Renal pelvis (tissue), 4 donors: Measurements from ENCODE around the gene SAE1. TPM values are rescaled to one million over a fixed set of nuclear protein-coding genes. Genes with fewer than 3 reads are reported as not detected.

ENCODE experiments used
- DNase-seq: peaks from one replicate; pipeline ENCODE4 v3.0.0-alpha.2; 2013
- polyA plus RNA-seq, 3 donors: library from polyadenylated mRNA; unstranded; fragments of 120-200 nt; gene quantifications; one replicate each; pipeline ENCODE4 v1.2.1, GENCODE V29; 2013; ENCODE audit not compliant: insufficient read length in 3 of 3

The SAE1 gene
- polyA plus RNA-seq, 3 donors, result 111 to 136 (median 112) TPM

DNA sequence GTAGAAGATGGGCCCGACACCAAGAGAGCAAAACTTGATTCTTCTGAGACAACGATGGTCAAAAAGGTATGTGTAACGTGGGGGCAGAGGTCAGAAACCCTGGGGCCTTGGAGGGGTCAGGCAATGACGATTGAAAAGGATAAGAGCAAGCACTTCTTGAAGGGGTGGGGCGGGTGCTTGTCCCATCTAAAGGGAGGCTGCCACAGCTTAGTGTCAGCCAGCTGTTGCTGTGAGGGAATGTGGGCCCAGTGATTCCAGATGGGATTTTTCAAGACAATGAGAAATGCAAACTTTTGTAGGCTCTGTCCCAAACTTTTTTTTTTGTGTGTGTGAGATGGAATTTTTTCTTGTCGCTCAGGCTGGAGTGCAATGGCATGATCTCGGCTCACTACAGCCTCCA is 24.5 kb downstream of the SAE1 start:
- DNase-seq, result peak; percentile 74

DNA sequence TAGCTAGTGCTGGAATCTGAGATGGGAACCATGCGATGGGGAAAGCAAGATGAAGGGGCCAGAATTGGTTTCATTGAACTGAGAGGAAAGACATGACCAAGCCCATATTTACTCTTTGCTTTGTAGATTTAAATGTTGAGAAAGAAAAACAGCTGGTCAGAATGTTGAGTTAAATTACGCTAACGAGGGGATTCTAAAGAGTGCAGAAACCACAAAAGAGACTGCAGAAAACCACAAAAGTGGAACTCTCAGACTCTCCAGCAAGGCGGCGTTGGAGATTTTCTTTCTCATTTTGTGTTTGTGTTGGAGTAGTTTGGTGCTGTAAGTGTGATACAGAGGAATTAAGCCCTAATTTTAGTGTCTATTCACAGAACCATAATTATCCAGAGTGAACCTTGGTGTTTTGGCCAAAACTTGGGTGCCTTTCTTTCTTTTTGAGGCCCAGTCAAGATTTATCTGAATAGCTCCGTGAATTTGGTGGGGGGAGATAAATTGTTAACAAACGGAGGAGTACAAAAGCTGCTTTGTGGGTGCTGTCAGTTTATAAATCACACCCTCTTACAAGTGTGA is 26.3 kb downstream of the SAE1 start:
- no peak for DNase-seq

DNA sequence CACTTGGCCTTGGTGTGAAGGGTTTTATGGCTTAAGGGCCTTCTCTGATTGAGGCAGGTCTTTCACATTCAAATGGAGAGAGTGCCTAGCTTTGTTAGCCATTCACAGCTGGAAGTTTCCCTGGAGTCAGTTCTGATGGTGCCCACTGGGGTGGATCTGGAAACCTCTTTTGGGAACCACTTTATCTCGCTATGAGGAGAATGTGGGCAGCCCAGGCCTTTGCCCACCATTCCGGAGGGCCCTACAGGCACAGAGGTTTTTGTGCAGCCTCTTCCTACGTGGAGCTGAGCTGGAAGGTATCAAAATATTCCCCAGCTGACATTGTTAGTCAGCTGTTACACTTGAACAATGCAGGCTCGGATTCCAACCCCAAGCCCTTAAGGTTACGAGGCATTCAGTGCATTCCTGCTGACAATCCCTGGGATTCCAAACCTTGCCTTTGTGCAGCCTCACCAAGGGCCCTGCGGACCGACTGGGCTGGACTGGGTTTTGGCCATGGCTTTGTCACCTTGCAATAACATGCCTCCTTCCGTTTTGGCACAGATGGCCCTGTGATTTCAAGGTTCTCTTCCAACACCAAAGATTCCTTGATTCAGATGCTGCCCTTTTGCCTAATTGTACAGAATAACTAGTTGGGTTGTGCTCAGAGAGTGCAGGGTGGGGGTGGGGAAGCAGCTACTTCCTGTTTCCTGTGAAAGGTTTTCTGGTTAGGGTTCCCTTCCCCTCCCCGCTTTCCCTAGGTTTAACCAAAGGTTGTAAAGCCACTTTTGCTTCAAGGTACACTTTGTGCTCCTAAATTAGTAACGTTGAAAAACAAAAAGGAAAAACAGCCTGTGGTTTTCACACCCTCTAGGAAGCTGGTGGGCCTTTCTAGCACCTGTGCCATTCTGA is 27.0 kb downstream of the SAE1 start:
- peak; percentile 33 for DNase-seq

DNA sequence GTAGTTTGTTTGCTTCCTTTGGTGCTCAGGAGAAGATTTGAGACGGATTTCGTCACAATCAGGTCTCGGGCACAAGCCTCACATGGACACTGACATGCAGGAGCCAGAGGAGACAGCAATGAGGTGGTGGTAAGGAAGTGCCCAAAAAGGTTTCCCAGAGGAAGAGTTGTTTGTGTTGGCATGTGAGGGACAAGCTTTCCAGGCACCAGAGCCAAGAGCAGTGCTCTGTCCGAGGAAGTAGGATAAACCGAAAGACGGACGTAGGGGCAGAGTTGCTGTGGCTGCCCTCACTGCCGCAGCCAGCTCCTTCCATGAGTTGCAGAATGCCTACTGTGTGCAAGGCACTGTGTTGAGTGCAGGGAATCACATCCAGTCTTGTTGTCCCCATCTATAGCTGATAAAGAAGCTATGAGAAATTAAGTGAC is 27.7 kb downstream of the SAE1 start:
- no peak for DNase-seq

DNA sequence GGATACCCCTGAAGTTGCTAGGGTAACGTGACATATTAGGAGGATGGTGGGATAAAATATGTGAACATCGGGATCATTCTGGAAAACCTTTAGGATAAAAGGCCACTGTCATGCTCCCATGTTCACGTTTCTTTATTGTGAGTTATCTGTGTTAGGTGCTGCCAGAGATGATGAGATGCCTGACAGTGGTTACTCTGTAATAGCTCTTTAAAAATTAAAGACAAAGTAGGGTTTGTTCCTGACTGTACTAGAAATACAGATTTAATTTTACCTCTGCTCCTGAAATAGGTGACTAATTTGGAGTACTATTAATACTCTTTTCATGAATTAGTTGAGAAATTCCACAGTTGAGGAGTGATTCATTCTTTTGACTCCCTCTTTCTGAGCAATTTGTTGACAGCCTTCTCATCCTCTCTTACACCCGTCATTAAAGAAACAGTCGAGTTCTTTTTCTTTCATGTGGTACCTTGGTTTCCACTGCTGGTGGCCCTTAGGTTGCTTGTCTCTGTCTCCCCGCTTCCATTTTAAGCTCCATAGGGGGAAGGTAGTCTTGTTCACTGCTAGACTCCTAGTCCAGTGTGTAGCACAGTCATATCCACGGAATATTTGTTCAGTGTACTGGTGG is 28.4 kb downstream of the SAE1 start:
- no peak for DNase-seq

DNA sequence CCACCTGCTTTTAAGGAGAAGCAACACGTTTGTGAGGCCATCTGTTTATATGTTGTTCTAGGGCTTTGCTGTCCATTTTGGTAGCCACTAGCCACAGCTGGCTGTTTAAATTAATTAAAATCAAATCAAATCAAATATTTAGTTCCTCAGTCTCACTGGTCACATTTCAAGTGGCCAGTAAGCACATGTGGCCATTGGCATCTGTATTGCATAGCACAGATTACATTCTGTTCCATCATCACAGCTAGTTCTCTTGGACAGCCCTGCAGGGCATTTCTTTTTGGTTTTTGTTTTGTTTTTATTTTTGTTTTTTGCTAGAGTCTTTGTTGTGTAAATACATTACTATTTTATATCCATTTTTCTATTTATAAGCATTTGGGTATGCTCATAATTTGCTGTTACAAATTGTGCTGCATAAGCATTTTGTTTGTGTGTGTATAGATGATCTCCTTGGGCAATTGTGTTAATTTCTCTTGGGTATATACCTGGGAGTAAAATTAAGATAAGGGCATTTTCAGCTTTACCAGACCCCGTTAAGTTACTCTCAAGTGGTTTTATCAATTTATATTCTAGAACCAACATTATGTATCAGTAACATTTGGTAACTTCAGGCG is 31.3 kb downstream of the SAE1 start:
- DNase-seq, result no peak

DNA sequence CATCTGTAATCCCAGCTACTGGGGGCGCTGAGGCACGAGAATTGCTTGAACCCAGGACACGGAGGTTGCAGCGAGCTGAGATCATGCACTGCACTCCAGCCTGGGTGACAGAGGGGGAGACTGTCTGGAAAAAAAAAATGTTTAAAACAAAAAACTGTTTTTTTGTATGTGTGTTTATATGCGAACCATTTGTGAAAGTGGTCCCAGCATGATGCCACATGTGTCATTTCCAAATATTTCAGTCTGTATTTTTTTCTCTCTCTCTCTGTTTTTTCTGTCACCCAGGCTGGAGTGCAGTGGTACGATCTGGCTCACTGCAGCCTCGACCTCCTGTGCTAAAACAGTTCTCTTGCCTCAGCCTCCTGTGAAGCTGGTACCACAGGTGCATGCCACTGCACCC is 37.4 kb downstream of the SAE1 start:
- DNase-seq, result no peak

DNA sequence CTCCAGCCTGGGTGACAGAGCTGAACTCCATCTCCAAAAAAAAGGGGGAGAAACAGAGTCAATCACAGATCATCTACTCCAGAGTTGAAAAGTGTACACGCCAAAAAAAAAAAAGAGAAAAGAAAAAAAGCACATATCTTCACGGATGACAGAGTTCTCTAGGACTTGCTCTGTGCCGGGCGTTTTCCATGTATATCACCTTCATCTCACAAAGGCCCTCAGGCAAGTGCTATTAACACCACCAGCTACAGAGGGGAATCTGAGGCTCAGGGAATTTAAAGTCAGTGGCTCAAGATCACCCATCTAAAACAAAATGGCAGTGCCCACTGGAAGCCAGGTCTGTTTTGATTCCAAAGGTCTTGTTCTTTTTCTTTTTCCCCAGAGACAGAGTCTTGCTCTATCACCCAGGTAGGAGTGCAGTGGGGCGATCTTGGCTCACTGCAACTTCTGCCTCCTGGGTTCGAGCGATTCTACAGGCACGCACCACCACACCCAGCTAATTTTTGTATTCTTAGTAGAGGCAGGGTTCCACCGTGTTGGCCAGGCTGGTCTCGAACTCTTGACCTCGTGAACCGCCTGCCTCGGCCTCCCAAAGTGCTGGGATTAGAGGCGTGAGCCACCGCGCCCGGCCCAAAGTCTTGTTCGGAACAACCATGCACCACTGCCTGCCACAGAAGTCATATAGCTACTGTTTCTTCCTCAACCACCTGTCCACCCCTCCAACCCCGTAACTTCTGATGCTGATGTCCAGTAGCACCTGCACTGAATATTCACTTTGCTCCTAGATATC is 42.2 kb downstream of the SAE1 start:
- no peak for DNase-seq

DNA sequence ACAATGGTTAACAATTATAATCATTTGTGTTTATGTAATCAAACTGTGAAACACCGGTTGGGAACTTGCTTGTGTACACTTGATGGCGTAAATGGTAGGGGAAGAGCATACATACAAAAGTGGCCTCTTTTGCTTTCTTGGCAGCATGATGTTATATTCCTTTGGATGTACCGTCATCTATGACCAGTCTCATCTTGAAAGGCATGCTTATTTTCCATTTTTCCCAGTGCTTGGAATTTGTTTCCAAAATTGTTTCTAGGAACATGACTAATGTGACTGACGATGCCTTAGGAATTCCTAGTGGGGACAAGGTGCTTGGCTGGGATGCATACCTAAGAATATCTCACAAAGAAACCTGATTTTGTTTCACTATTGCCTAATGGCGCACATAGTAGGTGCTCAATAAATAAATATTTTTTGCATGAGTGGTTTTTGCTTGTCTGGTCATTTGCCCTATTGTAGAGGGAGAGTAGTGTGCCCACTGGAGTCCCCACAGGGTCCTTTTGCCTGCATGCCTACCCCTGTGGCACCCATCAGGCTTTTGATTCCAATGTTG is 45.5 kb downstream of the SAE1 start:
- DNase-seq, result no peak

DNA sequence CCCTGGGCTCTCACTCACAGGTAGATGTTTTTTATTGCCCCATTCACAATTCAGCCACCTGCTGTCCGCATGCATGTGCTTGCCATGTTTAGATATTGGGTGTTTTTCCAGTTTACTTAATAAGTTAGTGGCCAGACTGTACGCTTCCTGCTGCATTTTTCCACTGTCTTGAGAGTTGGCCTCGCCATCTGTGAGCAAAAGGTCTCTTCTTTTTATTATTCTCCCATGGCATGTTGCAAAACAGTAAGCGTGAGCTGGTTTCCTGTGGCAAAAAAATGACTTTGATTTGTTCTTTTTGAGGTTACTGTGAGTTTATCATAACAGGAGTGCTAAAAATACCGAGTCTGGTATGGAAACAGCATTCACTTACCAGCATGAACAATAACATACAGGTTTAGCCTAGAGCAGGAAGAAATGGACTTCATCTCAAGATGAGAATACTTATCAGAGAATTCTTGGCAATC is 46.0 kb downstream of the SAE1 start:
- no peak for DNase-seq

DNA sequence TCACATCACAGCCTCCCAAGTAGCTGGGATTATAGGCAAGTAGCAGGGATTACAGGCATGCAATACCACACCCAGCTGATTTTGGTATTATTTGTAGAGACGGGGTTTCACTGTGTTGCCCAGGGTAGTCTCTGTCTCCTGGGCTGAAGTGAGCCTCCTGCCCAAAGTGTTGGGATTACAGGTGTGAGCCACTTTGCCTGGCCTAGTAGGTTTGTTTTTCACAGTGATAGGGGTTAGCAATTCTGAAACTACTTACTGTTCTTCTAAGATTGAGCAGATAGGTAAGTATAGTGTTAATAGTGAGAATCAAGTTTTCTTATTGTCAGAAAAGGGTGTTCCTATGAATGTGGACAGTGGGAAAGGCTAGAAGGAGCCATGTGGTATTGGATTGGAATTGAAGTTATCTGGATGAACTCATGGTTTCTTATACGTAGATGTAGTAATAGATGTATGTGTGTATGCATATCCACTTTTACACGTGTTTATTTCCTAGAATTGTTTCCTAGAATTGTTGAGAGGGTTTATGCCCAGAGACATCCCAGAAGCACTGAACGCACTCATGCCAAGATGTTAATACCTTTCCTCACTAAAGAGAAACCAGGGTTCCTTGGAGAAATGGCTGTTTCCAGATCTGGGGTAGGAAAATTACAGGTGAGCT is 49.1 kb downstream of the SAE1 start:
- no peak for DNase-seq

DNA sequence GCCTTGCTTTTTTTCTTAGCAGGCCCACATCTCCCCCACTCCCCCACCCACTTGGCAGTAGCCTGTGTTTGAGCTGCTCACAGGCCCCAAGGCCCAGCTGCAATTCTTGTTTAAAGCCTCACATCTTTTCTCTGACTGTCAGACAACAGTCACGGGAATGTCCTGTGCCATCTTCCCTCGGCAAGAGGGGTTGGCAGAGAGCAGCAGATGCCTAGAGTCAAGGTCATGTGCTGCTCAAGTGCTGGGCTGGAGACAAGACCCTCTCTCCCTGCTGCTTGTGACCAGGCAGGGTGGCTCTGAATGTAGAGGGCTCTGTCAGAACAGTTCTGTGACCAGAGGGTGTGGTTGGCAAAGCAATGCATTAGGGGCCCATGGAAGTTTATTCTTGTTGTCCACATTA is 53.0 kb downstream of the SAE1 start:
- no peak for DNase-seq

DNA sequence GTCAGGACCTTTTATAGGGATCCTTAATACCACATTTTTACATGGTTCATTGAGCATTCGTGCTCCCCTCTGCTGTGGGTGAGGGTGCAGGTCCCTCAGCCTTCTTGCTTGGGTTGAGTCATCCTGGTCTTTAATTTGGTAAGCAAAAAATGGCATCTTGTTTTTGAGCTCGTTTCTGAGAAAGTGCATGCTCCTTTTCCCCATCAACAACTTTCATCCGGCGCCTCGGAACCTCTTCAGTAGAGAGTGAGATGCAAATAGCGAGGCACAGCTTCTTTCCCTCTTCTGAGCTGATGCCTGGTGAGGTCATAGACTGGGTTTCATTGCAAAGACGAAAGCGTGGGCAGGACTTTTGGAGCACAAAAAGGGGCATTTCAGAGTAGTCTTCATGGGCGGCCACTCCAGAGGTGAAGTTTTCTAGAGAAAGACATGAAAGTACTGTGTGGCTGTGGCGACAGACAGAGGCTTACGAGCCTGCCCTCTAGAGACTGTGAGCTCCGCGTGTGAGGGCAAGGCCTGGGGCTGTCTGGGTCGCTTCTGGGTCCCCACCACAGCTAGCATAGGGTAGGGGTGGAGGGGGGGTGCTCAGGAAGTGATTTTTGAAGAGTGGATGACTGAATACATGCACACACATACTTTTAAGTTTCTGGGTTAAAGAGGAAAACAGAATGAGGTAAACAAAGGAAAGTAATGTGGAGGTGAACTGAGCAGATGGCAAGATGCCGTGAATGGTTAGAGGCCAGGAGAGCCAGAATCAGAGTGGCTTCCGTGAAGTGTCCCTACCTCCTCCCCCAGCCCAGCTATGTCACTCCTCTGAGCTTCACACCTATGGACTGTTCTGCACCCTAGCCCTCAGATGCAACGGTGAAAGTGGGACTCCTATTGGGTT is 56.1 kb downstream of the SAE1 start:
- DNase-seq, result no peak

DNA sequence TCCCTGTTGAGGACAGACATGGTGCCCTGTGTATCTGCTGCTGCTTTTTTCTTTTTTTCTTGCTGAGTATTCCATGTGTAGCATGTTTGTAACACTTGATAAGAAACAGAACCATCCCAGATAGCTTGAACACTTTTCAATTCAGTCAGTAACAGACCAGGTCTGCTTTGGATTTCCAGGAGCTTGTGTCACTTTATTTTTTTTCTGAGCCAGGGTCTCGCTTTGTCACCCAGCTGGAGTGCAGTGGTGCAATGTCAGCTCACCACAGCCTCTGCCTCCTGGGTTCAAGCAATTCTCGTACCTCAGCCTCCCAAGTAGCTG is 56.7 kb downstream of the SAE1 start:
- no peak for DNase-seq

DNA sequence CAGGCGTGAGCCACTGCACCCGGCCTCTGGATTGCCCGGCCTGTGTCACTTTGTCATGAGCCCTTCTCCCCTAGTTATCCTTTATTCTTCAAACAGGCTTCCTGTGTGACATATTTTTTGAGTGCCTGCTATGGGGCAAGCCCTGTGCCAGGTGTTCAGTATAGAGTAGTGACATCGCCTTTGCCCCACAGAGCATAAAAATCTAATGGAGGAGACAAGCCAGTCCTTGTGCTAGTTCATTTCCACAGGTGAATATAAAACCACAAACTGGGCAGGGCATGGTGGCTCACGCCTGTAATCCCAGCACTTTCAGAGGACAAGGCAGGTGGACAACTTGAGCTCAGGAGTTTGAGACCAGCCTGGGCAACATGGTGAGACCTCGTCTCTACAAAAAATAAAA is 57.2 kb downstream of the SAE1 start:
- no peak for DNase-seq

DNA sequence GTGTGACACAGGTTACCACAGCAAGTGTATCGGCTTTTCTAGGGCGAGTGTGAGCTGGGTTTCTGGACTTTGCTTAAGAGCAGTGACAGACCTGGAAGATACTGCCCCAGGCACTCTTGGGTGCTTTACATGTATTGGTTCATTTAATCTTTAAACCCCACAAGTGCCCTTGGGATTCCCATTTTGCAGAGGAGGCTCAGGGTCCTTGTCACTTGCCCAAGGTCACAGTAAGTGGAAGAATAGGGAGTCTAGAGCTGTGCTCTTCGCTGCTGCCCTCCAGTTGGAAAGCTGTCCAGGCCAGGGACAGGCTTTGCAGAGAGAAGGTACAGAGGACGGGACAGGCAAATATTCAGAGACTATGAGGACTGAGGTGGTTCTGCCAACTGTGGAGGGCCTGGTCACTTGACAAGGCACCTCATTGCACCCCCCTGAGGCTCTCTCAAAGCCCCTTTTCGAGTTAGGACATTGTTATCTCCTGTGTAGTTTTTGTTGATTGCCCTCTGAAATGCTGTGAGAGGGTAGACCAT is 57.9 kb downstream of the SAE1 start:
- DNase-seq, result no peak

DNA sequence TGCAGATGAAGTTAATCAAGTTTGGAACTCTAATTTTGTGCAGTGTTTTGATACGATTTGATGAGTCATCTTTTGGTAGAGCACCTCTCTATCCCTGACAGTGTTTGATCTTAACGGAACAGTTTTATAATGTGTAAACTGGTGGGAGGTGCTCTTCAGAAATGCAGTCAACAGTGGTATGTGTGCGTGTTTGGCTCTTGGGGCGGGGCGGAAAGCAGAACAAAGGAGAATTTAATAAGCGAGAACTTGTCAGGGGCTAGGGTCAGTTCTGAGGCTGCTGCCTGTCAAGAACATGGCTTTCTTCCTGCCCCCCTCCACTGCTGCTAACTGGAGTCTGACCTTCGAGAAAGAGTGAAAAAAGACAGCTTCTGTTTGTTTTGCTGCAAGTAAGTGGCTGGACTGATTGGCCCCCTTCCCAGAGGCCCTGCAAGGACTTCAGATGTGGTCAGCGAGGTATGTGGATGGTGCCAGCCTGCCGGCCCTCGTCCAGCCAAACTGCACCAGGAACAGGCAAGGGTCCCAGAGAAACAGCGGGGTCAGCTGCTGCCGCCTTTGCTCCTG is 59.6 kb downstream of the SAE1 start:
- DNase-seq, result peak; percentile 80

DNA sequence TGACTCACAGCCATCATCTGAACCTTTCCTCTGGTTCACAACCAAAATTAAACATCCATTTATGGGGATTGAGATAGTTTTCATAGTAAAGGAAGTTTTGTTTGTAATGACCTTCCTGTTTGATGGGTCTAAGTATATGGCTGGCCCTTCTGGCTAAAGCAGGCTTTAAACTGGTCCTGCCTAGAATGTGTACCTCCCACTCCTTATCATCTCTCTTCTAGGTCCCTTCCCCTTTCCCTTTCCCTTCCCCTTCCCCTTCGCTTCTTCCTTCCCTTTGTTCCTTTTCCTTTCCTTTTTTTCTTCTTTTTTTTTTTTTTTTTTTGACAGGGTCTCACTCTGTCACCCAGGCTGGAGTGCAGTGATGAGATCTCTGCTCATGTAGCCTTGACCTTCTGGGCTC is 64.8 kb downstream of the SAE1 start:
- DNase-seq, result no peak

DNA sequence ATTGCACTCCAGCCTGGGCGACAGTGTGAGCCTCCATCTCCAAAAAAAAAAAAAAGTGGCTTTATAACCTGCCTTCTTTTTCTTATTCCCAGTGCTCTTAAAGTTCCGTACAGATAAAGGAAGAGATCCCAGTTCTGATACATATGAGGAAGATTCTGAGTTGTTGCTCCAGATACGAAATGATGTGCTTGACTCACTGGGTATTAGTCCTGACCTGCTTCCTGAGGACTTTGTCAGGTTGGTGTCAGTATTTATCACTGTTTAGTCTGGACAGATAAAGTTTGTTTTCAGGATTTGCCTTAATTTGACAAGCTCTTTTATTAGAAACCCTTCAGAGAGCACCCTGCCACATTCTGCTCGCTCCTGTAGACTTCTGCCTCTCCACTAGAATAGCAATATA is 66.5 kb downstream of the SAE1 start:
- no peak for DNase-seq
